Uterus (tissue), 2 donors: Measurements from ENCODE around the gene FATE1.

Experiments
- CTCF ChIP-seq, 4 experiments: fragments of 200-600 bp in 2 of 4; fragments of 450-650 bp in 2 of 4; sonication (generic) in 2 of 4; IDR thresholded peaks; one replicate each; pipeline ENCODE4 v1.5.1; 2016 to 2019; ENCODE audit warnings: antibody characterized with exemption in 4 of 4, mild to moderate bottlenecking in 2 of 4, moderate library complexity in 1 of 4
- POLR2A ChIP-seq, 2 donors: fragments of 450-650 bp; IDR thresholded peaks; one replicate each; pipeline ENCODE4 v1.6.1; 2016; ENCODE audit warnings: antibody characterized with exemption in 2 of 2, mild to moderate bottlenecking in 1 of 2, moderate library complexity in 1 of 2

GRCh38 chrX:151688695-151689094 is 27.1 kb upstream of the FATE1 start:
- TF ChIP-seq CTCF (IDR thresholded peaks at IDR 0.05) (no peak), POLR2A (IDR thresholded peaks at IDR 0.05) (no peak)
